ES-I3 (cell line): ENCODE measurements around the gene SERPINA6.
"Not testable (repeated sequence)": the region's sequence is repeated elsewhere in the genome, so short reads cannot be mapped to it uniquely, and the experiment has no call there.

Experiments used
- H3K36me3 ChIP-seq: 2 replicates; pipeline ENCODE4 v1.6.1; 2013; ENCODE audit warnings: mild to moderate bottlenecking, low read length, control low read depth, moderate library complexity; ENCODE audit not compliant: insufficient read depth
- H3K4me1 ChIP-seq: 2 replicates; pipeline ENCODE4 v1.6.1; 2013; ENCODE audit warnings: mild to moderate bottlenecking, control low read depth, low read length; ENCODE audit not compliant: insufficient read depth
- H3K9ac ChIP-seq: 2 replicates; pipeline ENCODE4 v1.6.1; 2013; ENCODE audit warnings: low read depth, mild to moderate bottlenecking, low read length, moderate library complexity
- H3K9me3 ChIP-seq: 2 replicates; pipeline ENCODE4 v1.6.1; 2013; ENCODE audit warnings: mild to moderate bottlenecking, low read length, moderate library complexity; ENCODE audit not compliant: control insufficient read depth, insufficient read depth

SERPINA6 gene

GRCh38 chr14:94322648-94323570 is at the start of gene SERPINA6:
Gene SERPINA6 (minus strand): TSS chr14:94323336. CDS start chr14:94314648, 8,688 bp downstream.
- 0 out of 2 replicates have a peak, but pooled peaks cover 4% of the 10 kb centered on the region for H3K4me1 ChIP-seq
- H3K36me3 ChIP-seq, result no peaks in the 10 kb centered on the region
- H3K9me3 ChIP-seq, result no peaks in the 10 kb centered on the region
- H3K9ac ChIP-seq, result no peak within 1 kb of the TSS

GRCh38 chr14:94372021-94372605 is 49.0 kb upstream of the SERPINA6 start:
- Histone ChIP-seq H3K9me3 (no peaks in the 10 kb centered on the region), H3K36me3 (no peaks in the 10 kb centered on the region), H3K4me1 (no peaks in the 10 kb centered on the region), H3K9ac (no peak overlapping the region)

- Histone ChIP-seq H3K9me3 (no peaks in the 10 kb centered on the region), H3K9ac (no peak overlapping the region), H3K36me3 (no peaks in the 10 kb centered on the region), H3K4me1 (no peaks in the 10 kb centered on the region)
Measured at GRCh38 chr14:94370524-94370910, 47.4 kb upstream of the SERPINA6 start.

GRCh38 chr14:94369766-94370523 is 46.8 kb upstream of the SERPINA6 start:
- H3K9ac ChIP-seq, H3K9me3 ChIP-seq, H3K4me1 ChIP-seq, H3K36me3 ChIP-seq: not testable (repeated sequence)

GRCh38 chr14:94368956-94369355 is 45.8 kb upstream of the SERPINA6 start:
- Histone ChIP-seq H3K9me3 (no peaks in the 10 kb centered on the region), H3K4me1 (no peaks in the 10 kb centered on the region), H3K36me3 (no peaks in the 10 kb centered on the region), H3K9ac (no peak overlapping the region)

GRCh38 chr14:94368243-94368590 is 45.1 kb upstream of the SERPINA6 start:
- H3K36me3 ChIP-seq, result no peaks in the 10 kb centered on the region
- H3K4me1 ChIP-seq, result no peaks in the 10 kb centered on the region
- H3K9ac ChIP-seq, result no peak overlapping the region
- no peaks in the 10 kb centered on the region for H3K9me3 ChIP-seq

- H3K9ac ChIP-seq, result no peak overlapping the region
- H3K36me3 ChIP-seq, result no peaks in the 10 kb centered on the region
- no peaks in the 10 kb centered on the region for H3K4me1 ChIP-seq
- H3K9me3 ChIP-seq, result no peaks in the 10 kb centered on the region
Measured at GRCh38 chr14:94367347-94368242, 44.5 kb upstream of the SERPINA6 start.

- H3K9ac ChIP-seq, result no peak within 1 kb of the TSS
- H3K9me3 ChIP-seq, result no peaks in the 10 kb centered on the region
- no peaks in the 10 kb centered on the region for H3K36me3 ChIP-seq
- H3K4me1 ChIP-seq, result no peaks in the 10 kb centered on the region
Measured at GRCh38 chr14:94366146-94366915, 43.2 kb upstream of the SERPINA6 start, which contains the start of gene SERPINA2. Gene SERPINA2 (minus strand): TSS chr14:94366698.

GRCh38 chr14:94365624-94366023 is 42.5 kb upstream of the SERPINA6 start:
- Histone ChIP-seq H3K4me1 (no peaks in the 10 kb centered on the region), H3K9ac (no peak overlapping the region), H3K9me3 (no peaks in the 10 kb centered on the region), H3K36me3 (no peaks in the 10 kb centered on the region)

- no peaks in the 10 kb centered on the region for H3K9me3 ChIP-seq
- H3K4me1 ChIP-seq, result no peaks in the 10 kb centered on the region
- H3K9ac ChIP-seq, result no peak overlapping the region
- H3K36me3 ChIP-seq, result no peaks in the 10 kb centered on the region
Measured at GRCh38 chr14:94364964-94365363, 41.8 kb upstream of the SERPINA6 start.

GRCh38 chr14:94364037-94364436 is 40.9 kb upstream of the SERPINA6 start:
- Histone ChIP-seq H3K9ac (no peak overlapping the region), H3K9me3 (no peaks in the 10 kb centered on the region), H3K4me1 (no peaks in the 10 kb centered on the region), H3K36me3 (no peaks in the 10 kb centered on the region)

- Histone ChIP-seq H3K36me3 (no peaks in the 10 kb centered on the region), H3K9ac (no peak overlapping the region), H3K9me3 (no peaks in the 10 kb centered on the region), H3K4me1 (no peaks in the 10 kb centered on the region)
Measured at GRCh38 chr14:94363151-94363624, 40.1 kb upstream of the SERPINA6 start.

- Histone ChIP-seq H3K36me3 (no peaks in the 10 kb centered on the region), H3K9me3 (no peaks in the 10 kb centered on the region), H3K4me1 (no peaks in the 10 kb centered on the region), H3K9ac (no peak overlapping the region)
Measured at GRCh38 chr14:94362614-94363133, 39.5 kb upstream of the SERPINA6 start.
